HG03457 (cell line): ENCODE data around the gene ITPR2.

Source experiments
- ATAC-seq: cut with Tn5 transposase; IDR thresholded peaks from one replicate; pipeline ENCODE4 v1.9.1; 2021; ENCODE audit warnings: moderate number of reproducible peaks; ENCODE audit not compliant: unreplicated experiment

ITPR2 gene

DNA sequence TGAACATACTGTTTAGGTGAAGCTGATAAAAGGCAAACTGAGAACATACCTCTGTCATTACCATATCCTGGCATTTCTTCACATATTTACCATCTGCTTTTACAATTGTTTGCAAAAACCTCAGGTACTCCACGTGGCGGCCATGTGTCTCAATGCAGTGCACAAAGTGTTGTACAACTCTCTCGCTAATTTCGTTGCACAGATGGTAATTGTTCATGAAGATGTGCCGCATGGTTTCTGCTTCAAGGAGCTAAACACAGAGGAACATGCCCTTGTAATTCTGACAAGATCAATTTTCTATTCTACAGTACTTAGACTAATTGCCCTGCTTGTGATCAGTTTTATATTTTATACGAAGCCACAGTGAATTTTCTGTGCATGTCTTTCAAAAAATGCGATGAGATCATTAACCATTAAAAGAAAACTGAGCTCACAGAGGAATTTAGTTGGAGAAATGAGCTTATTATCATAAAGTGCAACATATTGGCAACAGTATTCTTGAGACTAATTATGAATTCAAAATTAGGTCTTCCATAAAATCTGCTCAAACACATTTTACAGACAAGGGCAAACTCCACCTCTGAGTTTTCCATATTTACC lies 233.8 kb downstream of the ITPR2 start:
- ATAC-seq, result no peak

DNA sequence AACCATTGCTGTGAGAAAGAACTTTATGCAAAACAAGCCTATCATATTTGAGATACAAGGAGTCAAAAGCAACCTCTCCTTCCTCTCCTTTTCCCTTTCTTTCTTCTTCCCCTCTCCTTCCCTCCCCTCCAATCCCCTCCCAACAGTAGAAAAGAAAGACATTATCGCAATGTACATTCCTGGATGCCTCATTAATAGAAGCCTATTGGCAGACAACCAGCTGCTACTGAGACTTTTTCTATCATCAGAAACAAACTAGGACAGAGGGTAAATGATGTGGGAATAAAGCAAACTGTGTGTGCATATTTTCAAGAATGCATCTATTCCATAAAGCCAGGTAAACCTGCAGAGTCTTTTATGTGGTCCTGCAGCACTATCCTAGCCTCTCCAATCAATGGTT lies 237.2 kb downstream of the ITPR2 start:
- ATAC-seq, result no peak

DNA sequence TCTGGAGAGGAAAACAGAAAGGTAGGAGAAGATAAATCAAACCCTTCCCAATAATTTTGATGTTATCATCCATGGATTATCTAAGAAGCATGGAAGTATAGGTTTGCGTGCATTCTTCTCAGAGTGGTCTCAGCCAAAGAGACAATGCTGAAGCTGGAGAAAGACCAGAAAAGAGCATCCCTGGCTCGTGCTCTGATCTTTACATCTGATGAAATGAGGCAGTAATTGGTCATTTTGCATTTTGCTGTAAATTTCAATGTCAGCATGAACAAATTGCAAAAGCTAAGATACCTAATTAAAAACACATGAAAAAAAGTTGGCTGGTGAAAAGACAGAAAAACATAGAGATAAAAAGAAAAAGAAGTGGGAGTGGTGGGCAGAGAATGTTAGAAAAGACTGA lies 252.4 kb downstream of the ITPR2 start:
- ATAC-seq, result no peak

GRCh38 chr12:26576266-26576665 lies 256.7 kb downstream of the ITPR2 start:
- ATAC-seq, result no peak

- no peak for ATAC-seq
Measured at GRCh38 chr12:26573225-26573909, 259.6 kb downstream of the ITPR2 start.

- no peak for ATAC-seq
Measured at GRCh38 chr12:26572137-26572536, 260.9 kb downstream of the ITPR2 start.

- no peak for ATAC-seq
Measured at GRCh38 chr12:26571560-26571959, 261.4 kb downstream of the ITPR2 start.

GRCh38 chr12:26567126-26567525 lies 265.9 kb downstream of the ITPR2 start:
- no peak for ATAC-seq

- no peak for ATAC-seq
Measured at GRCh38 chr12:26566675-26567074, 266.3 kb downstream of the ITPR2 start.

DNA sequence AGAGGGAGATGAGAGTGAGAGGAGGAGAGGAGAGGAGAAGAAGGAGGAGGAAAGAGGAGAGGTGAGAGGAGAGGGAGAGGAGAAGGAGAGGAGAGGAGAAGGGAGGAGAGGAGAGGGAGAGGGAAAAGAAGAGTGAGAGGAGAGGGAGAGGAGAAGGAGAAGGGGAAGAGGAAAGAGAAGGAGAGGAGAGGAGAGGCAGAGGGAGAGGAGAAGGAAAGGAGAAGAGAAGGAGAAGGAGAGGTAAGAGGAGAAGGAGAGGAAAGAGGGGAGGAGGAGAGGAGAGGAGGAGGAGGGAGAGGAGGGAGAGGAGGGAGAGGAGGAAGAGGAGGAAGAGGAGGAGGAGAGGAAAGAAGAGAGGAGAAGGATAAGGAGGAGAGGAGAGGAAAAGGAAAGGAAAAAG lies 266.8 kb downstream of the ITPR2 start:
- ATAC-seq, result no peak

DNA sequence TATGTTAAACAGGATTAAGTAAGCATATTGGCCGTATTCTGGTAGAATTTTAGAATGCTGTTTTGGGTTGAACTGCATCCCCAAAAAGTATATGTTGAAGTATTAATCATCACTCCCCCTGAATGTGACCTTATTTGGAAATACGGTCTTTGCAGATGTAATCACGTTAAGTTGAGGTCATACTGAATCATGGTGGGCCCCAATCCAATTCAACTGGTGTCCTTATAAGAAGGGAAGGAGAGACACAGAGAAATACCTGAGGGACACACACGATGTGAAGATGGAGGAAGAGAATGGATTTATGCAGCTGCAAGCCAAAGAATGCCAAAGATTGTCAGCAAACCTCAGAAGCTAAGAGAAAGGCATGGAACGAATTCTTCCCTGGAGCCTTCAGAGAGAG lies 268.6 kb downstream of the ITPR2 start:
- no peak for ATAC-seq

- no peak for ATAC-seq
Measured at GRCh38 chr12:26563552-26563951, 269.4 kb downstream of the ITPR2 start.

DNA sequence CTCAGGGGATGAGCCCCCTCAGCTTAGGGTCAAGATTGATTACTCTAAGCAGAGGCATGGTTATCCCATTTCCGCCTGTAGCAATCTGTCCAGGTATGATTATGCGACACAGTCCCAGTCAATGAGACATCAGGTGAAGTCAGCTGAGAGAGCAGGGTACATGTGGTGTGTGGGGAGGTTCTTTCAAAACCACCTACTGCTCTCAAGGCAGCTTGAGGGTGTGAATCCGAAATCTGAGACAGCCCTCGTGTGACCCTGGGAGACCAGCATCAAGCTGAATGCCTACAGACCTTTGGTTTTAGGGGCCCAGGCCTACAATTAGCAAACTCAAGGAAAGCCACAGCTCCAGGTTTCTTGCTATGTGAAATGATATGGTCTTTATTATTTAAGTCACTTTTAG lies 275.7 kb downstream of the ITPR2 start:
- no peak for ATAC-seq

DNA sequence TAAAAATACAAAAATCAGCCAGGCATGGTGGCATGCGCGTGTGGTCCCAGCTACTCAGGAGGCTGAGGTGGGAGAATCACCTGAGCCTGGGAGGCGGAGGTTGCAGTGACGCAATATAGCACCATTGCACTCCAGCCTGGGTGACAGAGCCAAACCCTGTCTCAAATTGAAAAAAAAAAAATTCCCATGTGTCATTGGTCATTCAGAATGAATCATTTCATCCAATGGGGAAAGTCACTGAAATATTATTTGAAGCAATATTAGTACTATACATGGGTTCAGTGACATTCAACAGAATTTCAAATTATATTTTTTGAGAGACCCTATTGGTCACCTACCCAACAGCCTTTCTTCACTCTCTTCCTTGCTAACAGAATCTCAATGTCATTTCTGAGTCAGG lies 276.1 kb downstream of the ITPR2 start:
- ATAC-seq, result no peak

DNA sequence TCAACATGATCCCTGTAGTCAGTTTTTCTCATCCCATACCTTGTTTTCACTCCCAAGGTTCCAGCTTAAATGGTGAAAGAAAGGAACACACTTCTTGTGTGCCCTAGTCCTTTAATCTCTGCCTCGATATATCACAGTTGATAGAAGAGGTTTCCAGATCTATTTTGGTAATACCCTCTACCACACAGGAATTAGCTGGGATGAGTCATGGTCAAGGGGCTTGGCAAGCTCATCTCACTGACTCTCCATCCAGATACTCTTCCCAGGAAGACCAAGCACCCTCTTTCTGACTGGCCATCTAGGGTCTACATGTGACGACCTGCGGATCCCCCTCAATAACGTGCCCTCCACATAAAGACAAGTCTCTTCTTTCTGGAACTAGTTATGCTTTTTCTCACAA lies 277.9 kb downstream of the ITPR2 start:
- ATAC-seq, result no peak

- no peak for ATAC-seq
Measured at GRCh38 chr12:26554332-26554731, 278.7 kb downstream of the ITPR2 start.

DNA sequence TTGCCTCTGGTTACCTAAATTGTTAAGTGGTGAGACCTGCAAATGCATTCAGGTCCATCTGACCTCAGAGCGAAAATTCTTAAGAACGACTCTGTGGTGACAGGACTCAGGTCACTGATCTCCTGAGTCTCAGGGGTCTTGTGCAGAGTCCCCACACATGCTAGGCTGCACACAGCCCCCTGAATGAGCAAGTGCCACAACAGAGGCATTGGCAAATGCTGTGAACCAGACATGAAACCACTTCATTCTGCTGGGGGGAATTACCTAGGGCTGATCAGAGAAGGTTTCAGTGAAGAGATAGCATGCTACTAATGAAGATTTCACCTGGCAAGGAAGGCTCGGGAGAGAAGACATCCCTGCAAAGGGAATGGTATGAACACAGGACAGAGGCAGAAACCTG lies 281.6 kb downstream of the ITPR2 start:
- ATAC-seq, result no peak

DNA sequence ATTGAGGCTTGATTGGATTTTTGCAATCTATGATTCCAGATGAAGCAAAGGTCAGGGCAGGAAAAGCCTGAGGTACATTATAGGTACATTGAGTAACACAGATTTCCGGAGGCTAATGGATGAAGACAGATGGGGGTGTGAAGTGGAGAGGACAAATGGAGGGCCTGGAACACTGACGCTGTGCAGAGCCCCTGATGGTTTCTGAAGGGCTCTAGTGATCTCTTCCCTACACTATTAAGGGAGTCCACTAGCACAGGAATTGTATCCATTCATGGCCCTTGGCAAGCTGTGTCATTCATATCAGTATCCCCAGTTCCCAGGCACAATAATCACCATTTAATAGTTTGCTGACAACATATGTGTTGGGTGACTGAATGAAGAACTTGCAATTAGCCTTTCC lies 284.8 kb downstream of the ITPR2 start:
- ATAC-seq, result no peak

DNA sequence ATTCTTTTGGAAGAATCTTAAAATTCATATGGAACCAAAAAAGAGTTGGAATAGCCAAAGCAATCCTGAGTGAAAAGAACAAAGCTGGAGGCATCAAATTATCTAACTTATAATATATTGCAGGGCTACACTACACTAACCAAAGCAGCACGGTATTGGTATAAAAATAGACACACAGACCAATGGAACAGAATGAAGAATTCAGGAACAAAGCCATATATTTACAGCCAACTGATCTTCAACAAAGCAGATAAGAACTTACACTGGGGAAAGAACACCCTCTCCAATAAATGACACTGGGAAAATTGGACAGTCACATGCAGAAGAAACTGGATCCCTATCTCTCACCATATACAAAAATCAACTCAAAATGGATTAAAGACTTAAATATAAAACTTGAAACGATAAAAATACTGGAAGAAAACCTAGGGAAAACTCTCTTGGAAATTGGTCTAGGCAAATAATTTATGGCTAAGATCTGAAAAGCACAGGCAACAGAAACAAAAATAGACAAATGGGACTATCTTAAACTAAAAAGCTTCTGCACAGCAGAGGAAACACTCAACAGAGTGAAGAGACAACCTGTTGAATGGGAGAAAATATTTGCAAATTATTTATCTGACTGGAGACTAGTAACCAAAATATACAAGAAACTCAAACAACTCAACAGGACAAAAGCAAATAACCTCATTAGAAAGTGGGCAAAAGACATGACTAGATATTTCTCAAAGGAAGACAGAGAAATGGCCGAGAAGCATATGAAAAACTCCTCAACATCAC lies 286.3 kb downstream of the ITPR2 start:
- no peak for ATAC-seq

GRCh38 chr12:26539131-26539530 lies 293.9 kb downstream of the ITPR2 start:
- no peak for ATAC-seq

GRCh38 chr12:26537651-26538050 lies 295.3 kb downstream of the ITPR2 start:
- no peak for ATAC-seq

- ATAC-seq, result no peak
Measured at GRCh38 chr12:26537126-26537525, 295.9 kb downstream of the ITPR2 start.
